Mucosa of rectum (tissue), 2 donors: ENCODE data around the gene FBXL16.

Source experiments
- H3K27ac ChIP-seq, 2 donors: one replicate each; pipeline ENCODE4 v1.7.0; 2013; ENCODE audit warnings: inconsistent platforms in 2 of 2, low read depth in 2 of 2, low read length in 2 of 2
- H3K27me3 ChIP-seq, 2 donors: one replicate each; pipeline ENCODE4 v1.7.0; 2013; ENCODE audit warnings: low read length in 2 of 2; ENCODE audit not compliant: control insufficient read depth in 2 of 2, insufficient read depth in 2 of 2
- H3K36me3 ChIP-seq, 2 donors: one replicate each; pipeline ENCODE4 v1.7.0; 2013; ENCODE audit warnings: low read length in 2 of 2; ENCODE audit not compliant: control insufficient read depth in 2 of 2, insufficient read depth in 2 of 2
- H3K4me1 ChIP-seq, 2 donors: one replicate each; pipeline ENCODE4 v1.7.0; 2013; ENCODE audit warnings: low read length in 2 of 2, mild to moderate bottlenecking in 1 of 2; ENCODE audit not compliant: control insufficient read depth in 2 of 2, insufficient read depth in 2 of 2
- H3K4me3 ChIP-seq, 2 donors: one replicate each; pipeline ENCODE4 v1.7.0; 2013; ENCODE audit warnings: low read length in 2 of 2
- H3K9ac ChIP-seq, 2 donors: one replicate each; pipeline ENCODE4 v1.7.0; 2013; ENCODE audit warnings: low read length in 2 of 2, low read depth in 1 of 2, mild to moderate bottlenecking in 1 of 2
- H3K9me3 ChIP-seq, 2 donors: one replicate each; pipeline ENCODE4 v1.7.0; 2013; ENCODE audit warnings: low read length in 2 of 2; ENCODE audit not compliant: control insufficient read depth in 2 of 2
- donor health status: healthy.
- donor health status: Normal muscosa, but diverticular disease.

The FBXL16 gene

DNA sequence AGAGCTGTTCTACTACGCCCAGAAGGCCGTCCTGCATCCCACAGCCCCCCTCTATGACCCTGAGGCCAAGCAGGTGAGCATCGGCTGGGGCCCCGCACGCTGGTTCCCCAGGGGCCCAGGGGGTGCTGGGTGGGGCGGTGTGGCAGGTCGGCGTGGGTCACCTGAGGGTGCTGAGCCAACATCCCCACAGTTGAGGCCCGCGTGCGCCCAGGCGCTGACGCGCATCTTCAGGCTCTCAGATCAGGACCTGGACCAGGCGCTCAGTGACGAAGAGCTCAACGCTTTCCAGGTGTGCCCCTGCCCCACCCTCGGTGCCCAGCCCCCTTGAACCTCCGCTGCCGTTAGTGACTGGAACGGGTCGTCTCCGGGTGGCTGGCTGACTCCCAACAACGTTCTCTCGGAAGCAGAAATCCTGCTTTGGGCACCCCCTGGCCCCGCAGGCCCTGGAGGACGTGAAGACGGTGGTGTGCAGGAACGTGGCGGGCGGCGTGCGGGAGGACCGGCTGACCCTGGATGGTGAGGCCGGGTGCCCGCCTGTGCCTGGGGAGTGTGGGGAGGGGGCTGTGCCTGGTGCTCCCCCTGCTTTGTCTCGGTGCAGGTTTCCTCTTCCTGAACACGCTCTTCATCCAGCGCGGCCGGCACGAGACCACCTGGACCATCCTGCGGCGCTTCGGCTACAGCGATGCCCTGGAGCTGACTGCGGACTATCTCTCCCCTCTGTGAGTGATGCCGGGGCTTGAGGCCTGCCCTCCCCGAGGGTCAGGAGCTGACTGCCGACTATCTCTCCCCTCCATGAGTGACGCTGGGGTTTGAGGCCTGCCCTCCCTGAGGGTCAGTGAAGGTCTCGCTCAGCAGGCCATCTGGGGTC, 34.9 kb downstream of the FBXL16 start:
- H3K4me1 ChIP-seq: peaks cover 22% of the 10 kb centered on the region in 2 donors
- H3K36me3 ChIP-seq: peaks cover 30 to 37% of the 10 kb centered on the region in 2 donors
- H3K9ac ChIP-seq: no peak overlapping the region
- H3K9me3 ChIP-seq: no peaks in the 10 kb centered on the region
- H3K27me3 ChIP-seq: no peaks in the 10 kb centered on the region
- H3K4me3 ChIP-seq: no peak overlapping the region
- H3K27ac ChIP-seq: no peak overlapping the region

DNA sequence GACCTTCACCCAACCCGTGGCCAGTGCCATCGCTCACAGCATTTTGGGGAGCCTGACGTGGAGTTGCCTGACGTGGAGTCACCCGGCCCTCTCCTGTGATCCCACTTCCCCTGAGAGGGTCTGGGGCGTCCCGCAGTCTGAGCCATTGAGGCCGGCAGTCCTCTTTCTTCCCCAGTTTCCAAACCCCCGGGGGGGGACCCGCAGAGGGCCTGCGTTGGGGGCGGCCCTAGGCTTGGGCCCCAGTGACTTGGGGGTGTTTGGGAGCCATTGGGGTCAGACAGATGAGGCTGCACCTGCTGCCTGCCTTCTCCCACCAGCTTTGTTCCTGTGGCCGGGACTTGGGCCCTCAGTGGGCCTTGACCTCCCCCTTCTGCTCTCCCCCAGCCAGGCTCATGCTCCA, 35.9 kb downstream of the FBXL16 start:
- H3K4me3 ChIP-seq: no peak overlapping the region
- H3K27me3 ChIP-seq: no peaks in the 10 kb centered on the region
- H3K4me1 ChIP-seq: peaks cover 13 to 14% of the 10 kb centered on the region in 2 donors
- no peaks in the 10 kb centered on the region for H3K9me3 ChIP-seq
- peaks cover 30 to 37% of the 10 kb centered on the region in 2 donors for H3K36me3 ChIP-seq
- no peak overlapping the region for H3K9ac ChIP-seq
- H3K27ac ChIP-seq: no peak overlapping the region

DNA sequence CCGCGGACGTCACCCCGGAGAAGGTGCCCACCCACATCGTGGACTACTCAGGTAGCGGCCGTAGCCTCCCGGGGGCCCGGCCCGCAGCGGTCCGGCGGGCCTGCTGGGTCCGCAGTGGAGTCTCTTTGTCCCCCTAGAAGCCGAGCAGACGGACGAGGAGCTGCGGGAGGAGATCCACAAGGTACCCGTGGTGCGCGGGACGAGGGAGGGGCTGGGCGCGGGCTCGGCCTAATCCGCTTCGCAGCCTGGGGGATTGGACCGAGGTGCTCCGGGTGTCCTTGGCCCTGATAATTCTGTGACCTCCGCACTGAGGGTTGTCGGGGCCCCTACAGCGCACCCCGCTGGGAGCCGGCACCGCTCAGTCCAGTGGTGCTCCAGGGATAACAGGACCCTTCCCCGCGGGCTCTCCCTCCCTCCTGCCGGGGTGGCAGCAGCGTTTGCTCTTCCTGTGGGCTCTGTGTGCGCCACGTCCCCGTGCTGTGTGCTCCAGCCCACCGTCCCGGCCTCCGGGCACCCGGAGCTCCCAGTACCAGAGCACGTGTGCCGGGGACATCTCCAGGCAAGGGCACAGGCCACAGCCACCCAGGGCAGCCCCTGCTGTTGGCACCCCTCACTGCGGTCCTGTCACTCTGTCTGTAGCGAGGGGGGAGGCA, 37.0 kb downstream of the FBXL16 start:
- Histone ChIP-seq H3K9ac (peak overlapping the region; percentile 77 to 87), H3K36me3 (peaks cover 30 to 37% of the 10 kb centered on the region in 2 donors), H3K4me3 (peak overlapping the region; percentile 73 to 81), H3K27me3 (no peaks in the 10 kb centered on the region), H3K27ac (peak overlapping the region; percentile 78 to 80), H3K4me1 (peaks cover 12 to 13% of the 10 kb centered on the region in 2 donors), H3K9me3 (no peaks in the 10 kb centered on the region)

DNA sequence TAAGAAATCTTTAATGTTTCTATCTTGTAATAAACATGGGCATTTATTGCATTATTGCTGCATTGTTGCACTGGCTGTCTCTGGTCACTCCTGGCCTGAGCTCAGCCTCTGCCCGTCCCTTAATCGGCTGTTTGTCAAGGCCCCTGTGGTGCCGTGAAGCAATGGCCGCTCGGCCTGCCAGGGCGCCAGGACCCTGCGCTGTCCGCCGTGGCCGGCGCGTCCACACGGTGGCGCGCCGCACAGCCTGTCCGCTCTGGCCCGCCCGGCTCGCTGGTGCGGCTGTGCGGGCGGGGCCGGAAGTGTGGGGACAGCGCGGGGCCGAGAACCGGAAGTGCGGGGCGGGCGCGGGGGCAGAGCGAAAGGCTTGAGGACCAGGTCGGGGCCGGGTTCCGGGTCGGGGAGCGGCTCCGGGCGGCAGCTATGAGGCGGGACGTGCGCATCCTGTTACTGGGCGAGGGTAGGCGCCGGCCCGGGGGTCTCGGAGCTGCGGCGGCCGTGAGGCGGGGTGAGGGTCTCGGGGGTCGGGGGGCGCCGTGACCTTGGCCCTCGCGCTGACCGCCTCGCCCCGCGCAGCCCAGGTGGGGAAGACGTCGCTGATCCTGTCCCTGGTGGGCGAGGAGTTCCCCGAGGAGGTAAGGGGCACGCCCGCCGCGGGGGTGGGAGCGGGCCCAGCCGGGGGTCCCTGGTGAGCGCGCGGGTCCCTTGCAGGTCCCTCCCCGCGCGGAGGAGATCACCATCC, 37.7 kb downstream of the FBXL16 start, which contains the start of gene RHOT2:
TSS of gene RHOT2 (plus strand) at position 353 of the 739 bp plus-strand sequence. CDS start at position 421, 68 bp downstream.
- no peaks in the 10 kb centered on the region for H3K9me3 ChIP-seq
- peaks cover 12 to 13% of the 10 kb centered on the region in 2 donors for H3K4me1 ChIP-seq
- H3K4me3 ChIP-seq: peak within 1 kb of the TSS; percentile 73 to 81
- peak within 1 kb of the TSS; percentile 77 to 87 for H3K9ac ChIP-seq
- H3K36me3 ChIP-seq: peaks cover 25 to 32% of the 10 kb centered on the region in 2 donors
- H3K27me3 ChIP-seq: no peaks in the 10 kb centered on the region
- peak within 1 kb of the TSS; percentile 78 to 80 for H3K27ac ChIP-seq

DNA sequence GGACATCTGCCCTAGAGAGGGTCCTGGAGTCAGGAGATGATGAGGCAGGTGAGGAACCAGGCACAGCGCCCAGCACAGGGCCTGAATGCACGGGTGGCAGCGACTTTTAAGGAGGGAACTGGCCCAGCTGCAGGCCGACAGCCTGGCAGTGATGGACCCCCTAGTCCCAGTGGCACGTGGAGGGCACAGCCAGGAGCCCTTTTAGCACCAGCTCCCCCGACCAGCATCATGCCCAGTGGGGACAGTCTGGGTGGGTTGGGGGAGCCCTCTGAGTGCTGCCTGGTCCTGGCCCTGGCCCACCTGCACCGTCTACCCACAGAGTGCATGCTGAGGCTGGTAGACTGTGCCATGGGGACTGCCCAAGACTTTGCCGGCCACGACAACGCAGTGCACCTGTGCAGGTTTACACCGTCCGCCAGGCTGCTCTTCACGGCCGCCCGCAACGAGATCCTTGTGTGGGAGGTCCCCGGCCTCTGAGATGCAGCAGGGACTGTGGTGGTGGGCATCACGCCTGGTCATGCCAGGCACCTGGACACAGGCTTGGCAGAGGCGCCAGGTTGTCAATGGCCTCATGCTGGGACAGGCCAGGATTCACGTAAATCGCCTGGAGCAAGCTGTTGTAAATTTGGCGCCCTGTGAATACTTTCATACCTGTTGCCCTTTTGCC, 38.4 kb downstream of the FBXL16 start:
- Histone ChIP-seq H3K9me3 (no peaks in the 10 kb centered on the region), H3K4me1 (peaks cover 12 to 13% of the 10 kb centered on the region in 2 donors), H3K4me3 (peak overlapping the region in 1 of 2 donors; percentile 57), H3K36me3 (peaks cover 20 to 25% of the 10 kb centered on the region in 2 donors), H3K27ac (peak overlapping the region; percentile 78 to 80), H3K9ac (peak overlapping the region; percentile 65 to 87), H3K27me3 (no peaks in the 10 kb centered on the region)

GRCh38 chr16:666572-666971, 39.0 kb downstream of the FBXL16 start:
- no peaks in the 10 kb centered on the region for H3K27me3 ChIP-seq
- no peak overlapping the region for H3K9ac ChIP-seq
- peaks cover 16 to 21% of the 10 kb centered on the region in 2 donors for H3K36me3 ChIP-seq
- H3K27ac ChIP-seq: no peak overlapping the region
- H3K4me3 ChIP-seq: no peak overlapping the region
- H3K4me1 ChIP-seq: peaks cover 12 to 15% of the 10 kb centered on the region in 2 donors
- no peaks in the 10 kb centered on the region for H3K9me3 ChIP-seq

- peaks cover 12 to 13% of the 10 kb centered on the region in 2 donors for H3K4me1 ChIP-seq
- no peak overlapping the region for H3K4me3 ChIP-seq
- H3K36me3 ChIP-seq: peaks cover 1 to 2% of the 10 kb centered on the region in 2 donors
- H3K27me3 ChIP-seq: no peaks in the 10 kb centered on the region
- no peak overlapping the region for H3K9ac ChIP-seq
- no peaks in the 10 kb centered on the region for H3K9me3 ChIP-seq
- H3K27ac ChIP-seq: no peak overlapping the region
These were observed 43.0 kb downstream of the FBXL16 start for GRCh38 chr16:662597-662996.

GRCh38 chr16:662095-662494, 43.5 kb downstream of the FBXL16 start:
- Histone ChIP-seq H3K9me3 (no peaks in the 10 kb centered on the region), H3K4me3 (no peak overlapping the region), H3K9ac (no peak overlapping the region), H3K36me3 (peaks cover 1 to 2% of the 10 kb centered on the region in 2 donors), H3K27ac (no peak overlapping the region), H3K27me3 (no peaks in the 10 kb centered on the region), H3K4me1 (peaks cover 9% of the 10 kb centered on the region in 2 donors)

GRCh38 chr16:661184-661821, 44.3 kb downstream of the FBXL16 start:
- peak overlapping the region in 1 of 2 donors; percentile 52 for H3K27ac ChIP-seq
- peak overlapping the region in 1 of 2 donors; percentile 8 for H3K9ac ChIP-seq
- no peaks in the 10 kb centered on the region for H3K9me3 ChIP-seq
- H3K4me1 ChIP-seq: peaks cover 9% of the 10 kb centered on the region in 2 donors
- peak overlapping the region in 1 of 2 donors; percentile 39 for H3K4me3 ChIP-seq
- no peaks in the 10 kb centered on the region for H3K27me3 ChIP-seq
- H3K36me3 ChIP-seq: peaks cover 1 to 2% of the 10 kb centered on the region in 2 donors
